BJ (cell line): ENCODE results near the gene CNOT6L. TPM values are rescaled to one million over a fixed set of nuclear protein-coding genes. Genes with fewer than 3 reads are reported as not detected.

Experiments
- CTCF ChIA-PET: fragments of 350-600 bp; formaldehyde crosslinking; extraction: SDS; loops from one replicate; lab custom pipeline; 2021; ENCODE audit warnings: antibody characterized with exemption, inconsistent platforms; lab: Yijun Ruan, JAX
- POLR2A ChIA-PET: fragments of 300-600 bp; sonication (Branson Sonifier 250); formaldehyde crosslinking; extraction: SDS; loops from one replicate; lab custom pipeline; 2021; ENCODE audit warnings: antibody characterized with exemption; lab: Charles Lee
- DNase-seq: peaks from one replicate; pipeline ENCODE4 v3.0.0-alpha.2; 2011; ENCODE audit warnings: low read depth
- H3K27me3 ChIP-seq: 2 replicates; pipeline ENCODE4 v1.6.0; 2011; ENCODE audit warnings: low read length; ENCODE audit not compliant: control insufficient read depth, insufficient read depth
- H3K36me3 ChIP-seq: 2 replicates; pipeline ENCODE4 v1.5.1; 2011; ENCODE audit warnings: low read length; ENCODE audit not compliant: control insufficient read depth, insufficient read depth
- H3K4me3 ChIP-seq: 2 replicates; pipeline ENCODE4 v1.5.1; 2011; ENCODE audit warnings: low read depth, mild to moderate bottlenecking, control low read depth, low read length
- polyA plus RNA-seq: library from polyadenylated mRNA; depleted of rRNA; stranded (reverse); fragments of >200 nt; gene quantifications from 2 replicates; pipeline ENCODE4 v1.2.3, GENCODE V29; 2011
- TF ChIP-seq, protein P1 (sequence below): IDR thresholded peaks from 2 replicates; pipeline ENCODE4 v1.5.1; 2011; ENCODE audit warnings: low read depth, mild to moderate bottlenecking, control low read depth, inconsistent platforms, low read length, moderate library complexity; ENCODE audit not compliant: insufficient read depth

Gene CNOT6L
- polyA plus RNA-seq, 1 experiment = 6.4 TPM

DNA sequence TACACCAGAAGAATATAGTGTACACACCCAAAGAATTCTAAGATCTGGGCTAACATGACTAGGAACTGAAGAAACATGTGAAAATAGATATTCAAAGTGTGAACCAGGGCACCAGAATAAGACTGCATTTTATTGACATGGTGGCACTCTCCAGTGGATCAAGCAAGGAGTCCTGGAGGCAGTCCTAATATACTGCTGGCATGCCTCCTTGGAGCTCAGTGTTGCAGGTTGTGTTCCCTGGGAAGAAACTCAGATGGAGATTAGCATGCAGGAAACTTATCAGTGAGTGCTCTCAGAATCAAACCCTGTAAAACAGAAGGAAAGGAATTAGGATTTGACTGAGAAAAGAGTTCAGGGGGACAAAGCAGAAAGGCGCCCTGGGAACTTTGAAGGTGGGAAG lies 108.5 kb downstream of the CNOT6L start:
- Histone ChIP-seq H3K27me3 (no peaks in the 10 kb centered on the region), H3K36me3 (no peaks in the 10 kb centered on the region), H3K4me3 (no peak overlapping the region)
- POLR2A ChIA-PET = interaction anchor here (0.6 kb wide), 1 partner anchor 60 kb away, joined by 3 read pairs; no protein-coding TSS in a partner anchor
- no peak for DNase-seq
- CTCF ChIA-PET = no interaction called here
- TF ChIP-seq, protein P1, sequence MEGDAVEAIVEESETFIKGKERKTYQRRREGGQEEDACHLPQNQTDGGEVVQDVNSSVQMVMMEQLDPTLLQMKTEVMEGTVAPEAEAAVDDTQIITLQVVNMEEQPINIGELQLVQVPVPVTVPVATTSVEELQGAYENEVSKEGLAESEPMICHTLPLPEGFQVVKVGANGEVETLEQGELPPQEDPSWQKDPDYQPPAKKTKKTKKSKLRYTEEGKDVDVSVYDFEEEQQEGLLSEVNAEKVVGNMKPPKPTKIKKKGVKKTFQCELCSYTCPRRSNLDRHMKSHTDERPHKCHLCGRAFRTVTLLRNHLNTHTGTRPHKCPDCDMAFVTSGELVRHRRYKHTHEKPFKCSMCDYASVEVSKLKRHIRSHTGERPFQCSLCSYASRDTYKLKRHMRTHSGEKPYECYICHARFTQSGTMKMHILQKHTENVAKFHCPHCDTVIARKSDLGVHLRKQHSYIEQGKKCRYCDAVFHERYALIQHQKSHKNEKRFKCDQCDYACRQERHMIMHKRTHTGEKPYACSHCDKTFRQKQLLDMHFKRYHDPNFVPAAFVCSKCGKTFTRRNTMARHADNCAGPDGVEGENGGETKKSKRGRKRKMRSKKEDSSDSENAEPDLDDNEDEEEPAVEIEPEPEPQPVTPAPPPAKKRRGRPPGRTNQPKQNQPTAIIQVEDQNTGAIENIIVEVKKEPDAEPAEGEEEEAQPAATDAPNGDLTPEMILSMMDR = no peak

DNA sequence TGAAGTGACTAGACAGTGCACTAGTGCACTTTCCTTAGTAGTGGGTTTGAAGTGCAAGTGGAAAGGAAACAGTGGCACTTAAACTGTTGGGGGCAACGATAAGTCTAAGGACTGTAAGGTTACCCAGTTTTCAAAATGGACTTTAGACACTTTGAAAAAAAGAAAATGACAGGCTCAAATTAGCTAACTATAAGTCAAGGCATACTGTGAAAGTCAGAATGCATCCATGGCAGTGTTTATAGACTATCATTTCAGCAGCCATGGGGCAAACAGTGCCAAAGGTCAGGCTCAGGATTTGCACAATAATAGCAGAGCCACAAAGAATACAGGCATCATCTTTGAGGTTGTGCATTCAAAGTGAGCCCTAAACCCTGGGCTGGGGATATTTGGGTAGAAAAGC lies 109.1 kb downstream of the CNOT6L start:
- CTCF ChIA-PET = no interaction called here

DNA sequence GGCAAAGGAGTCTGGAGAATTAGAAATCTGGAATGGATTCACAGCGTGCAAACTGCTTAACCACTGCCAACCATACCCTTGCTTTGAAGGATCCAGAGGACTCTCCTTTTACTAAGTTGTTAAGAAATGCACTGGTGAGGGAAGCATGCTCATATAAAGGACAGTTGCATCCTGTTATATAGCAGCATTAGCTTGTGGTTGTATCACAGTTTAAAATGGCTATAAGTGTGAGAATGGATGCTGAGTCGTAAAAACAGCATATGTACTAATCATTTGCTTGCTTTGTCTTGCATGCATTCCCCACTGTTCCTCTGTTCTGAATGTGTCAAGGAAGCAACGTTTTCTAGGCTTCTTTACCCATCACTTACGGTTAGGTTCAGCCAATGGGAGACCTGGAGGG lies 112.5 kb downstream of the CNOT6L start:
- H3K4me3 ChIP-seq = no peak overlapping the region
- no peaks in the 10 kb centered on the region for H3K36me3 ChIP-seq
- DNase-seq = no peak
- TF ChIP-seq, protein P1 = no peak
- CTCF ChIA-PET = no interaction called here
- no peaks in the 10 kb centered on the region for H3K27me3 ChIP-seq
- POLR2A ChIA-PET = no interaction called here

More for the DNA sequence above, 109.1 kb downstream of the CNOT6L start:
- no peak for DNase-seq
- no peaks in the 10 kb centered on the region for H3K36me3 ChIP-seq
- POLR2A ChIA-PET = interaction anchor here (0.6 kb wide), 1 partner anchor 60 kb away, joined by 3 read pairs; no protein-coding TSS in a partner anchor
- no peak overlapping the region for H3K4me3 ChIP-seq
- H3K27me3 ChIP-seq = no peaks in the 10 kb centered on the region
- TF ChIP-seq, protein P1 = no peak

DNA sequence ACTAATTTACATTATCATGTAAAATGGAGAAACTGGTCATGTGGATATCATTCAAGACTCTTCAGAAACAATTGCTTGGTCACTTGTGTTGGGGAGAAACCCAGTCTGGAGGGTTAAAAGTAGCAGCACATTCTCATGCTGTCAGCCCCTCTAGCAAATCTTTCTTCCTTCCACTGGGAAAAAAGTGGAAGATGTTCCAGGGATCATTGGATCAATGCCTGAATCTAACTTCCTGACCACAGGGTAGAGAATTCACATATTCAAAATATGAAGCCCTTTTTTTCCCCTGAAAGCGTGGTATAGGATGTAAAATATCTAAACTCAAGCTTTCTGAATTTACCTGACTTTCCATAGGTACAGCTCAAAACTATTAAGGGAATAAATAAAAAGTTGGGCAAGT lies 115.5 kb downstream of the CNOT6L start:
- POLR2A ChIA-PET = no interaction called here
- H3K36me3 ChIP-seq = no peaks in the 10 kb centered on the region
- no peak overlapping the region for H3K4me3 ChIP-seq
- TF ChIP-seq, protein P1 = no peak
- no peaks in the 10 kb centered on the region for H3K27me3 ChIP-seq
- CTCF ChIA-PET = no interaction called here
- no peak for DNase-seq

DNA sequence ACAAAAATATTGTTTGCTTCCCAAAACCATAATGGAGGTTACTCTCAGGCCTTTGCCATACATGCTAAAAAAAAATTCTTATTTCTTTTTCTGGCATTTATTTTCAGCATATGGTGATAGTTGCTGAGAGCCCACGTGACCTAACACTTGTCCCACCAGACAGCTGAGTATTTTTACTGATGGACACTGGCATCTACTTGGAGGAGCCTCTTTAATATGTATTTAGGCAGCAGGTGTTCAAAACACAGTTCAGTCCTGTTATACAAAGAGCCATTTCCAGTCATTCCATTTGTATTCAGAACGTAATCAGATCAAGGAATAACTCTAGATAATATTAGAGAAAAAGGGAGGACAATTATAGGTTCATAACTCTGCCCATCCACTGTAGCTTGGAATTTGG lies 118.0 kb downstream of the CNOT6L start:
- ChIA-PET CTCF (no interaction called here), POLR2A (no interaction called here)
- no peak for DNase-seq
- no peaks in the 10 kb centered on the region for H3K36me3 ChIP-seq
- H3K4me3 ChIP-seq = no peak overlapping the region
- no peaks in the 10 kb centered on the region for H3K27me3 ChIP-seq
- TF ChIP-seq, protein P1 = no peak
